Fibroblast of pulmonary artery (primary cell): Measurements from ENCODE around the gene C9orf153.
A peak's percentile ranks its signal among the peaks of the same experiment; 100 is the strongest.

Experiments used
- DNase-seq: peaks from one replicate; pipeline ENCODE4 v3.0.0-alpha.2; 2010; ENCODE audit warnings: low read depth
- H3K4me3 ChIP-seq: replicated peaks from 2 replicates; pipeline ENCODE4 v1.5.1; 2011; ENCODE audit warnings: low read depth, mild to moderate bottlenecking, control low read depth, low read length, moderate library complexity
- CTCF ChIP-seq: IDR thresholded peaks from 2 replicates; pipeline ENCODE4 v1.5.1; 2011; ENCODE audit warnings: mild to moderate bottlenecking, control low read depth, low read length, inconsistent platforms; ENCODE audit errors: missing control alignments

C9orf153 gene

GRCh38 chr9:86219606-86220005 is 39.9 kb downstream of the C9orf153 start:
- TF ChIP-seq CTCF = no peak
- no peak for DNase-seq

GRCh38 chr9:86217076-86217755 is 42.2 kb downstream of the C9orf153 start:
- TF ChIP-seq CTCF = no peak
- DNase-seq = no peak
- H3K4me3 ChIP-seq = no peak overlapping the region

More at GRCh38 chr9:86219606-86220005, 39.9 kb downstream of the C9orf153 start:
- no peak overlapping the region for H3K4me3 ChIP-seq

GRCh38 chr9:86207193-86207592 is 52.3 kb downstream of the C9orf153 start:
- TF ChIP-seq CTCF = no peak
- H3K4me3 ChIP-seq = no peak overlapping the region
- no peak for DNase-seq

- peak; percentile 86 for TF ChIP-seq CTCF
- peak; percentile 63 for DNase-seq
Measured at GRCh38 chr9:86202338-86202882, 57.0 kb downstream of the C9orf153 start.

GRCh38 chr9:86201474-86202337 is 57.8 kb downstream of the C9orf153 start:
- no peak for DNase-seq
- H3K4me3 ChIP-seq = no peak overlapping the region
- TF ChIP-seq CTCF = no peak

More at GRCh38 chr9:86202338-86202882, 57.0 kb downstream of the C9orf153 start:
- no peak overlapping the region for H3K4me3 ChIP-seq

GRCh38 chr9:86200599-86201162 is 58.8 kb downstream of the C9orf153 start:
- TF ChIP-seq CTCF = no peak
- H3K4me3 ChIP-seq = no peak overlapping the region
- DNase-seq = no peak
